HUDEP-2 (cell line): Measurements from ENCODE around the gene PDE4D.

Source experiments
- DNase-seq, 76 experiments: peaks; one replicate each; lab custom pipeline; 2025; ENCODE audit not compliant: unreplicated experiment in 76 of 76; lab: John Stamatoyannopoulos, UW

The PDE4D gene

GRCh38 chr5:59893429-59894227, at the start of gene PDE4D:
Gene PDE4D (minus strand): TSS chr5:59893726.
- DNase-seq: peak in 27 of 76 experiments; percentile 0 to 36 (median 5)

- DNase-seq: no peak
These were observed 44.1 kb upstream of the PDE4D start for GRCh38 chr5:59937633-59938032.

DNA sequence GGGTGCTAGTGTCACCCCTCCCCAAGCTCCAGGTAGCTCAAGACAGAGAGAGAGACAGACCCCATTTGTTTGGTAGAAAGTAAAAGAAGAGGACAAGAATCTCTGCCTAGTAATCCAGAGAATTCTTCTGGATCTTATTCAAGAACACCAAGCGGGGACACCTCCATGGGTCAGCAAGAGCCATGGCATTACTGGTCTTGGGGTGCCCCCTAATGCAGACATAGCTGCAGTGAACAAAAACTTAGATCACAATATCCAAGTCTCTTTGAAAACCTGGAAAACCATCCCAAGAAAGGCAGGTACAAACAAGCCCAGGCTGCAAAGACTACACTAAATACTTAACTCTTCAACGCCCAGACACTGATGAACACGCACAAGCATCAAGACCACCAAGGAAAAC, 29.9 kb upstream of the PDE4D start:
- no peak for DNase-seq

DNA sequence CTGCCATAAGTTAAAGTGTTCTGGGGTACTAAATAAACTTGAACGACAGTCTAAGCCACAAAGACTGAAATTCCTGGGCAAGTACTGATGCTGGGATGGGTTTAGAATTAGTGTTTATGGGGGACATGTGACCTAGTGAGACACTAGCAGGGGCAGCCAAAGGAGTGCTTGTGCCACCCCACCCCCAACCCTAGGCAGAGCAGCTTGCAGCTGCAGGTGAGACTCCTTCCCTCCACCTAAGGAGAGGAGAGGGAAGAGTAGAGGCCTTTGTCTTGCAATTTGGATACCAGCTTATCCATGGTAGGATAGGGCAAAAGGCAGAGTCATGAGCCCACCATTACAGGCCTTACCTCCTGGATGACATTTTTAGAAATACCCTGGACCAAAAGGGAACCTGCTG, 28.7 kb upstream of the PDE4D start:
- no peak for DNase-seq

GRCh38 chr5:59921816-59922215, 28.3 kb upstream of the PDE4D start:
- no peak for DNase-seq

DNA sequence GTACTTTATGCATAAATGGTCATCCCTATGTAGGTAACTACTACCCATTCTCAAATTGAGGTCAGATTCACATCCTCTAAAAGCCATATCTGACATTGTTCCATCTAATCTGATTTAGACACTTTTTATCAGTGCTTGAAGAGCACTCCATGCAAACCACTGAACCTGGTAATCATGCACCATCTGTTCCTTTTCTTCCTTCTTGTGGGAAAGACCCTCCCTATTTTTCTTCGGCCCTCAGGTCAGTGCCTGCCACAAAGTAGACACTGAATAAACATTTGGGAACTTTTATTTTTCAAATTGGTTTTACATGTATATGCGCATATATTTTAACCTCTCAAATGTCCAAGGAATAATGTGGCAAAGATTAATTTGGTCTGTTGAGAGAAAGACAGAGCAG, 26.0 kb upstream of the PDE4D start:
- DNase-seq: no peak

DNA sequence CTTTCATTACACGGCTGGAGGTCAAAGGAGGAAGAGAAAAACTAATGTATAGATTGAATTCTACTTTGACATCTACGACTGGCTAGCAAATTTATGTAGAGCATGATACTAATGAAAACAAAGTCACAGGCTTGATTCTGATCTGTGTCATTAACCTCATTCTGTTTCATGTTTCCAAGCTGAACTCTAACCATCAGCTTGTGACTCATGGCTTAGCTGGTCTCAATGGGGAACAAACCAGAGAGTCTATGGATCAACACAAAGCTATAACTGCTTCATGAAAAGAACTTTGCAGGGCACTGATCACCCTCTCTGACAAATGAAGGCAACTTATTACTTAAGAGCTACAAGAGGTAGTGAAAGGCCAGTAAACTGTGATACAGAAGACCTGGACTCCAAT, 23.6 kb upstream of the PDE4D start:
- DNase-seq: no peak

- DNase-seq: no peak
These were observed 11.7 kb upstream of the PDE4D start for GRCh38 chr5:59905188-59905587.

DNA sequence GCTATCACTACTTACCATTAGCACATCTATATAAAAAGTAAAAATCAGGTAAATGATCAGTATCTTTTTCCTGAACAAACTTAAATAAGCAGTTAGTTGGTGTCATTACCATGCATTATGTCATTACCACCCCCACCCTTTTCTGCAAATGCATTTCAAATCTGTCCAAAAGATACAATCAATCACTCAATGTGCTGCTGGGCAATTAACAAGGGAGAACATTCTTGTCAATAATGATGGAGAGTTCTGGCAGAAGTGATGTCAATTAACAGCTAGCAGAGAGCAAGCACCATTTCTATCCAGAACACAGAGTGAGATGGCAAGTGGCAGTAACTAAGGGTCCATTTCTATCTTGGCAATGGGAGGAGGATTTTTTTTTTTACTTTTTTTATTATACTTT, 3.5 kb upstream of the PDE4D start:
- DNase-seq: no peak

DNA sequence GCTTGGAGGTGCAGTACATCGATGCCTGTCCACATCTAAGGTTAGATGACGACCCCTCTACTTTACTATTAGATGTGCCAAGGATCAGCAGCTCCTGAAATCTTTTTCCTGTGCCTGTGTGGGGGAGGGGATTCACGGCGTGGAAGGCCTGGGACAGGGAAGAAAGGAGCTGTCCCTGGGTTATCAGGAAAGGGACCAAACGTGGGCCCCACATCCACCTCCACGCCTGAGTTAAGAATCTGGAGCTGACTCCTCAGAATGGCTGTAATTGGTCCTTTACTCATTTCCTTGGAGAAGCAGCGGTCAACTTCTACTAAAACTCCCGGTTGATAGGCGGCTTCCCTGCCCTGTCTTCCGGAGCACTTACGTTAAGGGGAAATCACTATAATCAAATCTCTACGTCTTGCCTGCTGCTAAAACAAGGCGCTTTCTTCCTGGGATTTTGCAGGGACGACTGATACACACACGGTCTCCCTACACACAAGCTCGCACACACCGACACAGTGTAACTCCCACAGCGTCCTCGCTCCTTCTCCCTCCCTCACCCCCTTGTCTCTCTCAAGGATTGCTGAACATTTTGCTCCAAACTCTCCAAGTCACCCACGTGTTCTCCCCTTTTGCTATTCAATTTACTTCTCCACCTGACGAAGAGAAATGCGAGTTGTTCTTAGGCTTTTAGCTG, 1.4 kb downstream of the PDE4D start:
- no peak for DNase-seq

GRCh38 chr5:59887274-59887673, 6.3 kb downstream of the PDE4D start:
- DNase-seq: no peak

DNA sequence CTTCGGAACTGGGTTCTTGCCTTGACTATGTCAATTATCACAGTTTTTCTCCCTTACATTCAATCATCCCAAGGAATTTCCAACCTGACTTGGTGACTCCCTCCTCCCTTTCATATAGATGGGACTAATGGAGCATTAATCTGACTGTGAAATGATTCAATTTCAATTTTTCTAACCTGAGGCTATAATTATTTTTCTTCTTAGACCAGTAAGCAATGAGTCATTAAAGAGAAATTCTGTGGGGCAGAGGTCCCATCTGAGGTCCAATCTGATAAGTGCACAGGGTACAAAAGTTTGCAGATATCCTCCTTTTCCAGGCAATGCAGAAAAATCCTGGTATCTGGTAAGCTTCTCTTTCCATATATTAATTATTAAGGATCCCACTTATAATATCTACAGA, 18.9 kb downstream of the PDE4D start:
- no peak for DNase-seq

- no peak for DNase-seq
These were observed 20.4 kb downstream of the PDE4D start for GRCh38 chr5:59873113-59873512.

- DNase-seq: no peak
These were observed 26.9 kb downstream of the PDE4D start for GRCh38 chr5:59866661-59867060.

- DNase-seq: no peak
These were observed 28.8 kb downstream of the PDE4D start for GRCh38 chr5:59864718-59865117.

GRCh38 chr5:59863777-59864176, 29.7 kb downstream of the PDE4D start:
- no peak for DNase-seq

DNA sequence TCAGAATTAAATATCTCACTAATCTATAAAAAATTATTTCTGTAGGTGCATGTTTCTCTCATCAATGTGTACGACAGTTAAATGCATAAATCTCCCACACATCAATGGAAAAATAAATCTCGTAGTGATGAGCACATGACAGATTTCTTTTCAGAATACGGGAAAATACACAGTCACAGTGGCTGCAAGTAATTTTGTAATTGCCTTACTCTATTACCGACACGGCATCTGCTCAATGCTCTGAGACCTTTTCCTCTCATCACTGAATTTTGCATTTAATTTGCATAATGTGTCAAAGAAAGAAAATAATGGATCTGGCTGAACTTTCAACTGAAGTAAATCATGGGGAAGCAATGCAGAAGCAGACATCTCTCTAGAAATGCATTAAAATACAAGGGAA, 37.2 kb downstream of the PDE4D start:
- no peak for DNase-seq

DNA sequence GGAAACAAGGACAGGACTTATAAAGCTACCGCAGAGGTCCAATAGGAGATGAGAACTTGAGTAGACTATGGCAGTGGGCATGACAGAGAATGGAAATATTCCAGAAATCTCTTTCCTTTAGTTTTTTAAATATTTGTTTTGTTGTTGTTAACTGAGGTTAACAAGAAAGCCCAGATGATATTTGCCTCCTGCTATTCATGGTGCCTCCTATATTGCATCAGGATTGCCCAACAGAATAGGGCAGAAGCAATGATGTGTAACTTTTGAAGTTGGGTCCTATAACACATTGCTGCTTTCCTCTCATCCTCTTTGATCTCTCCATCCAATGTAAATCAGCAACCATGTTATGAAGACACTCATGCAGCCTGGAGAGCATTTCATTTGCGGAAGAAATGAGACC, 42.8 kb downstream of the PDE4D start:
- DNase-seq: no peak

DNA sequence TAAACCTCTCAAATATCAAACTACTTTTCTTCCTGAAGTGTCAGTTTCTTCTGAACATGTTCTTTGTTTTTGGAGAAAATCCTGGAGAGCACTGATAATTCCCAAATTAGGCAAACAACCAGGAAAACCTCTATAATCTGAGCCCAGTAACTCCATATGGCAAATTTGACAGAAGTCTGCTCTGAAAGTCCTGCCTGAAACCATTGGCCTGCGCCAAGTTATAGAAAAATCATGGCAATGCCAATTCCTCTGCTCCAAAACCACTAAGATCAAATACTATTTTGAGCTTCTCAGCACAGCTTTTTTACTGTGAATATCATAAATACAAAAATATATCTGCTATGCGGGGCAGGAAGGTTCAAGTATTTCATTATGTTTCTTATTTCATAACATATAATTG, 45.9 kb downstream of the PDE4D start:
- no peak for DNase-seq

- DNase-seq: no peak
These were observed 47.8 kb downstream of the PDE4D start for GRCh38 chr5:59845730-59846129.

- no peak for DNase-seq
These were observed 49.9 kb downstream of the PDE4D start for GRCh38 chr5:59843511-59844213.

- no peak for DNase-seq
These were observed 50.5 kb downstream of the PDE4D start for GRCh38 chr5:59842999-59843398.
